ENCODE results near the gene FGF5.

Gene FGF5

DNA sequence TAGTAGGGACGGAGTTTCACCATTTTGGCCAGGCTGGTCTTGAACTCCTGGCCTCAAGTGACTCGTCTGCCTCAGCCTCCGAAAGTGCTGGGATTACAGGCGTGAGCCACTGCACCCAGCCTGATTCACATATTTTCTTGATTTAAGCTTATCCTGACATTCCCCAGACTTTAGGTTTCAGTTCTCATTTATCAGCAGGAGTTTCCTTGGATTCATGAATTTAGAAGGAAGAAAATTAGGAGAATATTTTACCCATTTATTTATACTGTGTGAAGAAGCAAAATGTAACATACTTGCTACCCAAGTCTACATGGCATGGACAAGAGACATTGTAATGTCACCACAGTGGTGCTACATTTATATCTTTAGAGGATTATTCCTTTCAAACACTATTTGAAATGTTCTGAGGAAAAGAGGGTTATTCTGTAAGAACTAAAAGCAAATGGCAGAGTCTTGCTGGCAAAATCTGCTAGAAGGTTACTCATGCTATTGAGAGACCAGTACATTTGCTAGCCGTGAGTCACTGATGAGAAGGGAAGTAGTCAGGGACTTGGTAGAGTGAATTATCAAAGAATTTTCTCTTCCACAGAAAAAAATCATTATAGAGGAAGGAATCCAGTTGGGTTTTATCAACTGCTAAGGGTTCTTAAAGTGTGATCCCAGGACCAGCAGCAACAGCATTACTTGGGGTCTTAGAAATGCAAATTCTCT lies 43.0 kb downstream of the FGF5 start:
- H3K14ac ChIP-seq (ENCODE audit: low read length) = no peak overlapping the region
- no peaks in the 10 kb centered on the region for H3K9me3 ChIP-seq (replicated peaks in 1 of 2; ENCODE audit: control insufficient read depth in 2 of 2, insufficient read depth in 1 of 2, low read depth in 1 of 2, low read length in 2 of 2)
- no peak overlapping the region for H2AFZ ChIP-seq (ENCODE audit: low read length)
- no peak overlapping the region for H2BK15ac ChIP-seq (ENCODE audit: low read length)
- no peaks in the 10 kb centered on the region for H3K36me3 ChIP-seq (replicated peaks in 1 of 2; ENCODE audit: control insufficient read depth in 2 of 2, insufficient read depth in 2 of 2, low read length in 2 of 2)
- no peak overlapping the region for H3K18ac ChIP-seq (ENCODE audit: low read length)
- no peak overlapping the region for H3K4me2 ChIP-seq (ENCODE audit: insufficient read depth, low read length, poor library complexity, severe bottlenecking)
- H3K27ac ChIP-seq (replicated peaks; ENCODE audit: low read length) = no peak overlapping the region
- no peak overlapping the region for H4K8ac ChIP-seq (ENCODE audit: low read depth, low read length)
- H3K27me3 ChIP-seq (ENCODE audit: control insufficient read depth in 3 of 3, insufficient read depth in 3 of 3, low read depth in 1 of 3, low read length in 3 of 3) = no peaks in the 10 kb centered on the region
- no peak for DNase-seq (ENCODE audit: low spot score)
- H3K23ac ChIP-seq (ENCODE audit: low read depth, low read length, poor library complexity) = no peak overlapping the region
- H2AK5ac ChIP-seq (ENCODE audit: low read depth, low read length) = no peak overlapping the region
- H2BK120ac ChIP-seq (ENCODE audit: low read depth, low read length) = no peak overlapping the region
- H4K91ac ChIP-seq (ENCODE audit: low read depth, low read length, poor library complexity) = no peak overlapping the region
- H3K79me1 ChIP-seq (ENCODE audit: low read depth, low read length) = no peaks in the 10 kb centered on the region
- H2BK5ac ChIP-seq (ENCODE audit: low read length) = no peak overlapping the region
- no peaks in the 10 kb centered on the region for H3K4me1 ChIP-seq (ENCODE audit: control insufficient read depth in 2 of 2, insufficient read depth in 1 of 2, low read depth in 1 of 2, low read length in 2 of 2)
- no peak overlapping the region for H3K4me3 ChIP-seq (ENCODE audit: low read length in 2 of 2)
- H3K4ac ChIP-seq (ENCODE audit: low read length) = no peak overlapping the region
- H2BK12ac ChIP-seq (ENCODE audit: low read length) = no peak overlapping the region
- no peak overlapping the region for H3K9ac ChIP-seq (ENCODE audit: low read depth, low read length, poor library complexity)
- WGBS, 2 donors (ENCODE audit: extremely low coverage in 2 of 2, insufficient read length in 2 of 2, insufficient replicate concordance in 1 of 2) = no CpG with 5 or more reads among the region's 5 CpGs

- Histone ChIP-seq H4K91ac (ENCODE audit: low read depth, low read length, poor library complexity) (no peak overlapping the region), H2AFZ (ENCODE audit: low read length) (no peak overlapping the region), H3K27me3 (ENCODE audit: control insufficient read depth in 3 of 3, insufficient read depth in 3 of 3, low read depth in 1 of 3, low read length in 3 of 3) (no peaks in the 10 kb centered on the region), H3K18ac (ENCODE audit: low read length) (no peak overlapping the region), H3K9ac (ENCODE audit: low read depth, low read length, poor library complexity) (no peak overlapping the region), H3K79me1 (ENCODE audit: low read depth, low read length) (no peaks in the 10 kb centered on the region), H2BK5ac (ENCODE audit: low read length) (no peak overlapping the region), H2BK12ac (ENCODE audit: low read length) (no peak overlapping the region), H2BK15ac (ENCODE audit: low read length) (no peak overlapping the region), H3K9me3 (replicated peaks in 1 of 2; ENCODE audit: control insufficient read depth in 2 of 2, insufficient read depth in 1 of 2, low read depth in 1 of 2, low read length in 2 of 2) (no peaks in the 10 kb centered on the region), H3K14ac (ENCODE audit: low read length) (no peak overlapping the region), H4K8ac (ENCODE audit: low read depth, low read length) (no peak overlapping the region), H3K23ac (ENCODE audit: low read depth, low read length, poor library complexity) (no peak overlapping the region), H2BK120ac (ENCODE audit: low read depth, low read length) (no peak overlapping the region), H3K4ac (ENCODE audit: low read length) (no peak overlapping the region), H3K27ac (replicated peaks; ENCODE audit: low read length) (no peak overlapping the region), H3K4me2 (ENCODE audit: insufficient read depth, low read length, poor library complexity, severe bottlenecking) (no peak overlapping the region), H3K36me3 (replicated peaks in 1 of 2; ENCODE audit: control insufficient read depth in 2 of 2, insufficient read depth in 2 of 2, low read length in 2 of 2) (no peaks in the 10 kb centered on the region), H2AK5ac (ENCODE audit: low read depth, low read length) (no peak overlapping the region), H3K4me1 (ENCODE audit: control insufficient read depth in 2 of 2, insufficient read depth in 1 of 2, low read depth in 1 of 2, low read length in 2 of 2) (no peaks in the 10 kb centered on the region), H3K4me3 (ENCODE audit: low read length in 2 of 2) (no peak overlapping the region)
- DNase-seq (ENCODE audit: low spot score) = no peak
- no CpG with 5 or more reads among the region's 3 CpGs for WGBS, 2 donors (ENCODE audit: extremely low coverage in 2 of 2, insufficient read length in 2 of 2, insufficient replicate concordance in 1 of 2)
Measured at GRCh38 chr4:80311130-80311529, 44.7 kb downstream of the FGF5 start.

DNA sequence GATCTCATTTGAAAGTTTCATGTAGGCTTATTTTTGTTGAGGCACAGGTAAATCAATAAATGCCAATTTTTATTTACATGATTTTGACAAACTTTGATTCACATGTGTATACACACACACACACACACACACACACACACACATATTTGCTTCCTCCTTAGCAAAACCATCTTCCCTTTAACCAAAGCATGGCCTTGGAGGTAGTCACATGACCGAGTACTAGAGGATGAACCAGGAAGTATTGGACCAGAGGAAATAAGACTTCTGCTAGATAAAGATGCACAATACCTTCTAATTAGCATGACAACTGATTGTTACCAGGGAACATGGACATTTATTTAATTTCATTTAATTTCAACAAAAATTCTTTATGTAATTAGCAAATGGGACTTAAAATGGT lies 45.7 kb downstream of the FGF5 start:
- Histone ChIP-seq H2AK5ac (ENCODE audit: low read depth, low read length) (no peak overlapping the region), H3K4me2 (ENCODE audit: insufficient read depth, low read length, poor library complexity, severe bottlenecking) (no peak overlapping the region), H3K36me3 (replicated peaks in 1 of 2; ENCODE audit: control insufficient read depth in 2 of 2, insufficient read depth in 2 of 2, low read length in 2 of 2) (no peaks in the 10 kb centered on the region), H4K91ac (ENCODE audit: low read depth, low read length, poor library complexity) (no peak overlapping the region), H3K79me1 (ENCODE audit: low read depth, low read length) (no peaks in the 10 kb centered on the region), H2BK120ac (ENCODE audit: low read depth, low read length) (no peak overlapping the region), H3K4me3 (ENCODE audit: low read length in 2 of 2) (no peak overlapping the region), H2BK15ac (ENCODE audit: low read length) (no peak overlapping the region), H3K23ac (ENCODE audit: low read depth, low read length, poor library complexity) (no peak overlapping the region), H3K9me3 (replicated peaks in 1 of 2; ENCODE audit: control insufficient read depth in 2 of 2, insufficient read depth in 1 of 2, low read depth in 1 of 2, low read length in 2 of 2) (no peaks in the 10 kb centered on the region), H3K14ac (ENCODE audit: low read length) (no peak overlapping the region), H3K27me3 (ENCODE audit: control insufficient read depth in 3 of 3, insufficient read depth in 3 of 3, low read depth in 1 of 3, low read length in 3 of 3) (no peaks in the 10 kb centered on the region), H2BK5ac (ENCODE audit: low read length) (no peak overlapping the region), H2AFZ (ENCODE audit: low read length) (no peak overlapping the region), H3K4me1 (ENCODE audit: control insufficient read depth in 2 of 2, insufficient read depth in 1 of 2, low read depth in 1 of 2, low read length in 2 of 2) (no peaks in the 10 kb centered on the region), H2BK12ac (ENCODE audit: low read length) (no peak overlapping the region), H3K18ac (ENCODE audit: low read length) (no peak overlapping the region), H3K4ac (ENCODE audit: low read length) (no peak overlapping the region), H3K9ac (ENCODE audit: low read depth, low read length, poor library complexity) (no peak overlapping the region), H4K8ac (ENCODE audit: low read depth, low read length) (no peak overlapping the region), H3K27ac (replicated peaks; ENCODE audit: low read length) (no peak overlapping the region)
- WGBS, 2 donors (ENCODE audit: extremely low coverage in 2 of 2, insufficient read length in 2 of 2, insufficient replicate concordance in 1 of 2) = no CpG with 5 or more reads among the region's 1 CpG
- no peak for DNase-seq (ENCODE audit: low spot score)

- Histone ChIP-seq H2BK120ac (ENCODE audit: low read depth, low read length) (no peak overlapping the region), H2BK15ac (ENCODE audit: low read length) (no peak overlapping the region), H2BK5ac (ENCODE audit: low read length) (no peak overlapping the region), H3K9me3 (replicated peaks in 1 of 2; ENCODE audit: control insufficient read depth in 2 of 2, insufficient read depth in 1 of 2, low read depth in 1 of 2, low read length in 2 of 2) (no peaks in the 10 kb centered on the region), H3K4me2 (ENCODE audit: insufficient read depth, low read length, poor library complexity, severe bottlenecking) (no peak overlapping the region), H3K18ac (ENCODE audit: low read length) (no peak overlapping the region), H4K91ac (ENCODE audit: low read depth, low read length, poor library complexity) (no peak overlapping the region), H3K4me1 (ENCODE audit: control insufficient read depth in 2 of 2, insufficient read depth in 1 of 2, low read depth in 1 of 2, low read length in 2 of 2) (no peaks in the 10 kb centered on the region), H2BK12ac (ENCODE audit: low read length) (no peak overlapping the region), H3K4ac (ENCODE audit: low read length) (no peak overlapping the region), H3K27me3 (ENCODE audit: control insufficient read depth in 3 of 3, insufficient read depth in 3 of 3, low read depth in 1 of 3, low read length in 3 of 3) (no peaks in the 10 kb centered on the region), H3K27ac (replicated peaks; ENCODE audit: low read length) (no peak overlapping the region), H3K36me3 (replicated peaks in 1 of 2; ENCODE audit: control insufficient read depth in 2 of 2, insufficient read depth in 2 of 2, low read length in 2 of 2) (no peaks in the 10 kb centered on the region), H3K4me3 (ENCODE audit: low read length in 2 of 2) (no peak overlapping the region), H4K8ac (ENCODE audit: low read depth, low read length) (no peak overlapping the region), H2AFZ (ENCODE audit: low read length) (no peak overlapping the region), H3K79me1 (ENCODE audit: low read depth, low read length) (no peaks in the 10 kb centered on the region), H3K23ac (ENCODE audit: low read depth, low read length, poor library complexity) (no peak overlapping the region), H3K9ac (ENCODE audit: low read depth, low read length, poor library complexity) (no peak overlapping the region), H3K14ac (ENCODE audit: low read length) (no peak overlapping the region), H2AK5ac (ENCODE audit: low read depth, low read length) (no peak overlapping the region)
- no CpG with 5 or more reads among the region's 7 CpGs for WGBS, 2 donors (ENCODE audit: extremely low coverage in 2 of 2, insufficient read length in 2 of 2, insufficient replicate concordance in 1 of 2)
- DNase-seq (ENCODE audit: low spot score) = no peak
Measured at GRCh38 chr4:80313627-80314026, 47.2 kb downstream of the FGF5 start.

Data from neuronal stem cell (in vitro differentiated cells).